NCI-H2196 (cell line): ENCODE results near the gene LSAMP.
A peak's percentile ranks its signal among the peaks of the same experiment; 100 is the strongest.

ENCODE experiments used
- DNase-seq: peaks from one replicate; lab custom pipeline; 2025; ENCODE audit not compliant: unreplicated experiment; lab: John Stamatoyannopoulos, UW

The LSAMP gene

DNA sequence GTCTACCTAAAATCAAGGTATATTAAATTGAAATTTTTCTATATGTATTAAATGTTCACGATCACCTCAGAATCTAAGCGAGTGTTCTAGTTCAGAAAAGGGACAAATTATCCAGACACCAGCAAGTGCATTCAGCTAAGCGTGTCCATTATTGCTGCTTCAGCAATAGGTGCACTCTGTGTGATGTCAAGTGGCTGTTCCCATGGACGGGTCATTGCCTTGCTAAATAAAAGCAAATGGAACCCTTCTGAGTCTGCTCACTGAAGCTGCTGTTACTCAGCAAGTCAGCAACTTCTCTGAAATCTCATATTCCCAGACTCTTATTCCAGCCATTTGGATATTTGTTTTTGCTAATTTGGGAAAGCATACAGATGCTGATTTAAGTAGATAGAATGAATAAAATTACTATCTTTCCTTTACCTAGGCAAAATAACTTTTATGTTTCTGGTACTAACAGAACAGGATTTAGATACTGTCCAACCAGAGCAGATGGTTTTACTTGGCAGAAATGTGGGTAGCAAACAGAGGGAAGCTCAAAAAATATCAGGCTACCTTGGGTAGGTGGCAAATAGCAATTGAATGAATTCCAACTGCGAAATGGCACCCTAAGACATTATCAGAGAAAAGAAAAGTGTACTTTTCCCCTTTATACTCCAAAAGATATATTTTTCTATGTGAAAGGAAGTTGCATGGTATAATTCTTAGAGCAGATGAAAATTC lies 415.0 kb downstream of the LSAMP start:
- no peak for DNase-seq

DNA sequence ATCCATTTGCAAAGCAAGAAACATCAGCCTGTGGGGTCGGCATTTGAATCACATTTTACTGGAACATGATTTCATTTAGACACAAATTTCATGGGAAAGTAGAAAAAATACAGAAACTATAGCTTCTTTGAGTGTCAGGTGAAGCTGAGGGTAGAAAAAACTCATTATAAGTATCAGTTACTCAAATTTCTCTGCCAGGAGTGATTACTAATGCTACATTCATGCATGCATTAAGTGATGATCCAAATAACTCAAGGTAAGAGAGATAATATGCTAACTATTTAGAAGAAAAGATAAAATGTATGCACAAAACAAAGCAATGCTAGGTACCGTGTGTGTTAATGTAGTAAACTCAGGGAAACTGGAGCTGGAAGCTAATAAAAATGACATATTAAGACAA lies 416.0 kb downstream of the LSAMP start:
- no peak for DNase-seq

DNA sequence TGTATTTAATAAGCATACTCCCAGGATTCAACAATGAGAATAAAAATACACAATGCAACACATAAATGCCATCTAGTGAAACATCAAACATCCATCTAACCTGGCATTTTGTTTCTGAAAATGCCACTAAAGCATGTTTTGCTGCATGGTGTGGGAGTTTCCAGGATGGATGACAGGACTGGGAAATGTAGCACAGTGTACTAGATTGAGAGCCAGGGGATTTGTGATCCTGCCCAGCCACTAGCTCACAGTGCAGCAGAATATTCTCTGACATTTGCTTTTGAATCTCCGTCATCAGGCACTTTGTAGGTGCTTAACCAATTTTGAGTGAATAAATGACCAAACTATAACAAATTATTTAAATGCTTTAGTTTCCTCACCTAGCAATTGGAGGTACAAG lies 417.1 kb downstream of the LSAMP start:
- DNase-seq, result no peak

DNA sequence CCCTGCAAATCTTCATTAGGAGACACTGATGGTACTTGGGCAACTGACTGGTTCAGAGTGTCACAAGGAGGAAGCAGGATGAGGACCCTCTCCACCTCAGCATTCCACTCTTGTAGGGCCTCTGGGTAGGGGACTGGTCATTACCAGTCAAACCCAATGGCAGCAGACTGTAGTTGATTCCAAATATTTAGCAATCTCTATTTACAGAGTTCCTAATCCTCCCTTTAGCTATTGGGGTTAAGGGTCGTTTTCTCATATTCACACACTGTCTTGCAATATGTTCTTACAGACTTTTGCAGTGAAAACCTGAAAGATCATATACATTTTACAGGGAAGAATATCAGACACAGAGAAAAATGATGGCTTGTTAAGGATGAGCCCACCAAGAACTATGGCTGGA lies 424.3 kb downstream of the LSAMP start:
- no peak for DNase-seq

DNA sequence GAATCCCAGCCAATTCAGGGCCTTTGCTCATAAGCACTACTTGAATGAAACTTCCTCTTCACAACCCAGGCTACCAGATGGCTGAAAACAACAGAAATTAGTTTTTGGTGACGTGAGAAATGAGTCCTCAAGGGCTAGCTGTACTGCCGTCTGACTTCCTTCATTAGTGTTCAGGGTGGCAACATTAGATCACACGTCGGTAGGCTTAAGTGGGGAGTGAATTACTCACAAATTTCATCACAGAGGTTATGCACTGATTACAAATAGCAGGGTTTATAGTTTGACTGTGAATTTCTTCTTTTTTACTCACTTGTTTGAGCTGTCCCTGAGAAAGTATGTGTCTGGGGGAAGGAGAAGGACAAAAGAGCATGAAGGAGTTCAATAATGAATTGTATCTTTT lies 424.8 kb downstream of the LSAMP start:
- DNase-seq, result no peak

DNA sequence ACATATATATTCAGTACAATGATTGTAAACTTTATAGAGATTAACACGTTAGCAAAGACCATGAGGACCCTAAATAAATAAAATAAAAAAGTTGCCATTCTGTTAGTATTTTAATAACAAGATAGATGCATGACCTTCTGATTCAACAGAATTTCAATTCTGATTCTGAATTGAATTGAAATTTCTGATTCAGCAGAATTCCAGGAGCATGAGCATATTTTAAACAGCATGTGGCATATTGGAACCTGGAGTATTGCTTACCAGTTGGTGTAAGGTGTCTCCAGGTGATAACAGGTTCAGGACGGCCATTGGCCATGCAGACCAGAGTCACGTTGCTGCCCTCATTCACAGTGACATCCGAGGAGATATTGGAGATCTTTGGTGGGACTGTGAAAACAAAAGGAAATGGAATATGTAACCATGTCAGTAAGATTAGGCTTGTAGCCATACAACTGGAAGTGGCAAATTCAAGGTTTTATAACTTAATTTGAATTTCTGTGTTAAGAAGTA lies 426.0 kb downstream of the LSAMP start:
- DNase-seq, result no peak

DNA sequence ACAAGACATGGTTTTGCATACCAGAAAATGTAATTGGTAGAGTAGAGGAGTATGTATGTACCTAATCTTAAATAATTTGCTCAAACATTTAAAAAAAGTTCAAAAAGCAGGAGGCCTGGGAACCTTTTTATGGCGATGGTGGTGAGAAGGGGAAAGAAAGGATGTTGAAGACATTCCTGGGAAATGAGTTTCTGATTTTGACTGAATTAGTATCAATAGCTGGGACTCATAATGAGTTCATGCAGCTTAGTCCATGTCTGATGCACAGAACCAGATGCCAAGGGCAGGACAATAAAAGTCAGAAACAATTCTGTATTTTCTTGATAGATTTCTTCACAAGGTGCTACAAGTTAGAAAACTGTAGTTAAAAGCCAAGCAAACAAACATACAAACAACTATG lies 426.6 kb downstream of the LSAMP start:
- DNase-seq, result no peak

DNA sequence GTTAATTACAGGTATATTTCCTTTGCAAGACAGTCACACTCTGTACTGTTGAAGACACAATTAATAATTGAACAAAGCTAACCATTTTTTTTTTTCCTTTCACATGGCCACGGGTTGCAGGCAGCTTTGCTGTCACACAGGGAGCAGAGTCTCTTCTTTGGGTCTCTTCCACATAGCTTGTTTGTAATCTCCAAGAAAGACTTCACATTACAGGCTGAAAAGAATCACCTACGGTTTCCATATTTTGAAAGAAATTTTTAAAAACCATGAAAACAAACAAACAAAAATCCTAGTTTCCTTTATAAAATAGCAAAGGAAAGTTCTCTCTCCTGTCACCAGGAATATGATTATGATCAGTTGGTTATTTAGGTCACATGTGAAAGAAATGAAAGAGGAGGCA lies 429.4 kb downstream of the LSAMP start:
- no peak for DNase-seq

DNA sequence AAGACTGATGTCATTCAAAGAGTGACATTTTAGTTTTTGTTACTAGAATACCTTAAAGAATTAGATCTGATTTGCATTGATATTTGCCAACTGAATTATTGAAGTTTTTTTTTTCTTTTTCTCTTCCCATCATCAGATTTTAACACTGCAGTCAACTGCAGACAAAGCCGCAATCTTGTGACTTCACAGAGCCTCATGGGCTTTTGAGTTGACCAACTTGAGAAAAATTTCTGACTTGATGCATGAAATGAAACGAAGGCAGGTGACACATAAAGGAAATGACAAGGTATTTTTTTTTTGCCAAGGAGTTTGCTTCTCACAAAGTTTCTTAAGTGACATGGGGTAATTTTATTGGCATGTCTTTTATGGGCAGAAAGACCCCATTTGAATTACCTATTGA lies 438.3 kb downstream of the LSAMP start:
- DNase-seq, result no peak

DNA sequence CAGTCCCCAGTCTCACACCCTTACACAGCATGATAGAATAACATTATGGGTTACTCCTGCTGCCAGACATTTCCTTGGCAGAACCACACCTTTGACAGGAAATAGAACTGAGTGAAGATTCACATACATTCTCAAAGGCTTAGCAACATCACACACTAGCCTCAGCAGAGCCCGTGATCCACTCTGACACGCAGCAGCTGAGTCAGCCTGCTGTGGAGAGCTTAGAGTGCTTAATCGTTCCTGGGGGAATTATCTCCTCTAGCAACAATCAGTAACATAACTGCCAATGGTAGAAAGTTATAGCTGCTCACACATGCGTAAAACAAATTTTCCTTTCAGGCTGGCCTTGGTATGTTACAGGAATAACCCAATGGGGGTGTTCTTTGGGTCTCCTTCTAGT lies 439.9 kb downstream of the LSAMP start:
- no peak for DNase-seq

DNA sequence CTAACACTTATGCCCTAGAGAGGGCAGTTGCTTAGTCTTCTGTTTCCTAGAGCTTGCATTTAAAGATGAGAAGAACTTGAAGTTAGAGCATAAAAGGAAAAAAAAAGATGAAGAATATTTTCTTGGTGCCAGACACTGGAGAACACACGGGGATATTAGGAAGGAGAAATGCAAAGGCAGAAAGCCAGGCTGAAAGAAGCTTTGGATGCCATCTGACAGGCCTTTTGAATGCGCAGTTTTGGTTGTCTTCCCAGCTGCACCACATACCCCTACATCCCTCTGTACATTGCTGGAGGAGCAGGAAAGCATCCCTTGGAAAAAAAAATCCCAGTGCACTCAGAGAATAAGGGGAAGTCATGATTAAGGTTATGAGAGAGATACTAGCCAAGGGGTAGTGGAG lies 443.1 kb downstream of the LSAMP start:
- DNase-seq, result no peak

DNA sequence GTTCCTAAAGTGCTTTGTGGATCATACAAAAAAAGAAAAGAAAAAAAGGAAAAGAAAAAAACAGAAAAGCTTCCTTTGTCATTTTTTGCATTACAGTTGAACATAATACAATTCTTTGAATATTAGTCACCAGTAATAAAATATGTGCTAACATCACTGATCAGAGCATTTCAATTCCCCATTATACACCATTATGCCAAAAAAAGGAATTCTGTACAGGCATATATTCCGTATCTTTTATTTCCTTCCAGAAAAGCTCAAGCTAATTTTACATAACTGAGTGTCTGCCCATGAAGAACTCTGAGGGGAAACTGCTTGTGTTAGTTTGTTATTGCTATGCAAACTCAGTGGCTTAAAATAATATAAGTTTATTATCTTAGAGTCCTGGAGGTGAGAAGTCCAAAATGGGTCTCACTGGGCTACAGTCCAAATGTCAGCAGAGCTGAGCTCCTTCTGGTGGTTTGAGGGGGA lies 444.1 kb downstream of the LSAMP start:
- no peak for DNase-seq

DNA sequence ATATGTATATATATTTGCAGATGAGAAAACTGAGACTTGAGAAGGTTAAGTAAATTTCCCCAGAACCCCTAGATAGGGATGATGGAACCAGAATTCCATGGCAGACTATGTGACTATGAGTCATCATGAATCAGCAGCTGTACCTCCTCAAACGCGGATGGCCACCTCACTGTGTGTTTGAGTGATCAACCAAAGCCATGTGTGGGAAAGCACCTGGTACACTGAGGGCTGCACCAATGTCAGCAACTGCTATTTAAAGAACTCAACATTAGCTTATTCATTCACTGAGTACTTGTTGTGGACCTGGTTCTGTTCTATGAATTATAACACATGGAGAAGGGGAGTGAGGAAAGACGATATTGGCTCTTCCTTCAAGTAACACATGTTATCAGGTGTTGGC lies 445.0 kb downstream of the LSAMP start:
- no peak for DNase-seq

DNA sequence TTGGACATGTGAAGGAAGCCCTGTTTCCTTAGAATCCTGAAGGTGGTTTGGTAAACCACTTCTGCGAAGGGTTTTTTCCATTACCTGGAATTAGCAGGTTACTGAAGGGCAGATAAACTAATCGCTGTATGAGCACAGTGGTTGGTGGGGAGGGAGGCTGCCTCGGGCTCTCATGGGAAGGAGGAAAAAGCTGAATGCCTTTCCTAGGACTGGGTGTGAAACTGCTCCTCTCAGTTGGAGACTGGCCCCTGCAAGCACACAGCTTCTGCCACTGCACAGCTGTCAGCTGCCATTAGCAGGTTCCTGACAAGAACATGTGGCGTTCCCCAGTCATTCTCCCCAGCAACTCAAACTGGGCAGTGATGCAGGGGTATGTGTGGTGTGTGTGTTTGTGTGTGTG lies 445.7 kb downstream of the LSAMP start:
- DNase-seq, result no peak

DNA sequence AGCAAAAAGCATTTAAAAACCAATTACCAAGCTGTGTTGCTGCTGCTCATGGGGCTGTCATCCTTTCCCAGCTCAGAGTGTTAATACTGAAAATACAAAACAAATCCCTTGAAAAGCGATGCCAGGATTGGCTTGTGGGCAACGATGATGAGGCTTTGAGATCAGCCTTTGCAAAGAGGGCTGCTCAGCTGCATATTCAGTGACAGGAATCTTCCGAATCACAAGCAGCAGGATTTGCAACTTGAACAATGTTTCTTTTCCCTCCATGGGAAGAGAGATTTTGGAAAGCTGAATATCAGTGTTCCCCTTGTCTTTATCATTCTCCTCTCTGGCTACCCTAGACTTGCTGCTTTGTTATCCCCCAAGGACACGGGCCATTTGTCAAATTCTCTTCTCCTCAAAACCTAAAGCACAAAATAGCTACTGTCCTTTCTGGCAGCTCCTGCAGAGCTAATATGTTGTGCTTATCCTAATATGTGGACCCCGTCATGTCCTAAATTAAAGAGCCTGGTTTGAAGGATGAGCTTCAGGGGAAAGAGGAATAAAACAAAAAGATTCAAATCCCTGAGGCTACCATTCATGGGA lies 446.2 kb downstream of the LSAMP start:
- DNase-seq, result no peak

DNA sequence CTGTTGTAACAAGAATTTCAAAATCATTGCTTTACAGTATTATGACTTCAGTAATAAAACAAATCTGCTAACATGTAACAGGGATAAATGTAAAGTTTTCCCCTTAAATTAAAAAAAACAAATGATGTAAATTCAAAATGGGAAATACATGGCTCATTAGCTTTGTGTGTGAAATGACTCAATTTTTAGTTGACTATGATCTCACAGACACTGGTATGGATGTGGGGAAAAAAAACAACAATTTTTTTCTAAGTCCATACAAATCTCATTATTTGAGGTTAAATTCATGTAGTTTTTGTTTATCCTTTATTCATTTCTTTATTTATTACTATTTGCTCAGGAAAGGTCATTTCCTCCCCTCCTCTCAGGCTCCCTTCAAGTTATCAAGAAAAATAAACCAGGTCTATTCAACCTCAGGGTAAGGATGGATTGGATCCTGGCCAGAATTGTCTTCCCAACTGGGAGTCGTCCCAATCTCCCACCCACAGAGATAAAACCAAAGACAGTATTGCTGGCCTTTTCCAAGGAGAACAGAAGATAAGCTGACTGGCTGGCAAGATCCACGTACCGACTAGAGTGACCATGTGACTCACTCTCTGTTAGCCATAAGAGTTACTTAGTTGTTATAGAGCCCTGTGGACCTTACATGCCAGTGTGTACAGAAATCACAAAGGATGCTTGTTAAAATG lies 448.7 kb downstream of the LSAMP start:
- no peak for DNase-seq

DNA sequence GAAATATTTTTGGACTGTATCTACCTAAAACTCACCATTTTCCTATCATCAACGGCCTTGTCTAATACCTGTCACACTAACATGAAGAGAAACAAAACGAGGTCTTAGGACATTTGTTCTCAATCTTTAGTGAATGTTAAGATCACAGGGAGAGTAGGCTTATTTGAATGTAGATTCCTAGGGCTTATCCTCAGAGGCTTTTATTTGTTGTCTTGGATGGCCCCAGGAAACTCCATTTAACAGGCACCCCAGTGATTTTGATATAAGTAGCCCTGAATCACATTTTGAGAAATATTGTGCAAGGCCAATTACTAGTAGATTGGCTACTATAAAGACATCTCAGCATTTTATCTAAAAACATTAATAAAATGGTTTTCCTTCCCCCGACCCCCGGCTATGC lies 454.6 kb downstream of the LSAMP start:
- DNase-seq, result no peak

DNA sequence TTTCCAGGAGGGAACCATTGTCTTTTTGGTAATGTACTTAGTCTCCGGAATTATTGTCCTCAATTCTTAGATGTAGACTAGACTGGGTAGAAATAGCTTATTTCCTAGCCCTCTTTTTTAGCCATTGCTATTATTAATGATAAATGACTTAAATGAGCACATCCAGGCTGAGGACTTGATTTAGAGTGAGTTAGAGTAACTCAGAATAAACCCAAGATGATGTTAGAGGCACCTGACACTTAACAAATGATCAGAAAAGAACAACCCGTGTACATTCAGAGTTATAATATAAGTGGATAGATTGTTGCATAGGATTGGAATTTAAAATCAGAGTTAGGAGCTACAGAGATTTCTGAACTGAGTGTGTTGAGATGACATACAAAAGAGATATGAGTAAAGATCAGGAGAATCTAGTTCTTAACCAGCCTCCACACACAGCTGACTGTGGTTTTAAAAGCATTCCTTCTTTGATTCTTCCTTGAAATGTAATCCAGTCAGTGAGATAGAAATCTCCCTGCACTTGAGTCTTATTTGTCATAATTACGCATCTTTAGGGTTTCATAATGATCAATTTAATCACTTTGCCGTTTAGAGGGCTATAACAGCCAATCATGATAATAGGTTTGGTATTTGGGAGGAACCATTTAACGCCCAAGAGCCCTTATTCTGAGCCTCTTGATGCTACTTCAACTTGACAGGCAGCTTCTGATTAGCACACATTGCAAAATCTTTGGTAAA lies 455.4 kb downstream of the LSAMP start:
- DNase-seq, result no peak

DNA sequence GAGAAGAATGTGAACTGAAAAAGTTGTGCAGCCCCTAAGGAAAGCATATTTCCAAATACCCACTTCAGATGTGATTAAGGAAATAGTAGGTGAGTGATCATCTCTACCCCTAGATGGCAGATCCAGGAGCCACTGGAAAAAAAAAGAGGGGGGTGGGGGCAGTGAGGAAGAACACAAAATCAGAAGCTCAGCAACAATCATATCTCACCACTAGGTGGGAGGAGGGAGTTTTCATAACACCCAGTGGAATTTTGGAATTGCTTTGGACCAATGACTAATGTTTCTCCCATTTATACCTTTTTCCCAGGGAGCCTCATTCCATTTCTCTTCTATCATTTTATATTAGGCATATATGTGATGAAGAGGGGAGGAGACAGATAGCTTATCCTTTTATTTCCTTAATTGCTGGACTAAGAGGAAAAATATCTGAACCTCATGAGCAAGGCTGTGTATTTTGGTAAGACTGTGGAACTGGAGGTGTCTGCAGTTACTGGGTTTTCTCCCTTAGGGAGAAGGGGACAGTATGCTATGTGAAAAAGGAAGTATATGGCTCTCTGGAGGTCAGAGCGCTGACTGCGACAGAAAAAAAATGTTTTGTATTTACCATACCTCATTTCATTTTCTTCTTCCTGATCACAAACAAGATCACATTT lies 458.6 kb downstream of the LSAMP start:
- peak; percentile 14 for DNase-seq

DNA sequence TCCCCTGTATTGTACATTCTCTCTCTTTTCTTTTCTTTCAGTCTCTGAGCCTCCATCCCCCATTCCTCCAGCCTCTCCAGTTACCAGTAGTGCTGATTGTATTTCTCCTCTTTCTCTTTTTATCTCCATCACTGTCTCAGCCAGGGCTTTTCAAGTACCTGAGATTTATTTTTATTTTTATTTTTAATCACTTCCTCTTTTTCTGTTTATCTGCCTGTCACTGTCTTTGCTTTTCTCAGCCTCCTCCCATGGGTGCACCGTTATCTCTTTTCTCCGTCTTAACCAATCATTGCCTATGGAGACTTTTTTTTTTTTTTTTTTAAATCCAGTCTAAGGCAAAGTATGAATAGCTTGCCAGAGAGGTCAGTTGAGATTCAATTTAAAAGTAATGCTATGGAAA lies 462.7 kb downstream of the LSAMP start:
- no peak for DNase-seq

DNA sequence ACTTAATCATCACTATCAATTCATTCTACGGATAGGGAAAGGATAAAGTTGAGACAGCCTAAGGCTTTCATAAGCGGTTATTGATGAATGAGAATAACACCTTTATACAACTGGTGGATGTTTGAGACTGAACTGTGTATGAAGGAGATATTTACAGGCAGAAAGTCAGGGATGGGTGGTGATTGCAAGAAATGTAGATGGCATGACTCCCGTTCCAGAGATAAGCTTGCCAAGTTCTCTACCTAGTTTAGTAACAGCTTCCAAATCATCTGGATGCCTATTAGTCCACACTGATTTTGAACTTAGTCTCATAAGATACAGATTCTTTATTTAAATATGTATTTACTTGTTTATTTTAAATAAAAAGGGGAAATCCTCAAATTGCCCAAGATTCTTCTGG lies 463.2 kb downstream of the LSAMP start:
- no peak for DNase-seq
